Measurements from ENCODE around the gene TMCC1. TPM values are rescaled to one million over a fixed set of nuclear protein-coding genes. Genes with fewer than 3 reads are reported as not detected.

Gene TMCC1
- total and polyA plus RNA-seq, 2 donors (not counting 3 experiments of a cell fraction or from before 2014, with no cell fraction given): 17.4 to 38.4 TPM

DNA sequence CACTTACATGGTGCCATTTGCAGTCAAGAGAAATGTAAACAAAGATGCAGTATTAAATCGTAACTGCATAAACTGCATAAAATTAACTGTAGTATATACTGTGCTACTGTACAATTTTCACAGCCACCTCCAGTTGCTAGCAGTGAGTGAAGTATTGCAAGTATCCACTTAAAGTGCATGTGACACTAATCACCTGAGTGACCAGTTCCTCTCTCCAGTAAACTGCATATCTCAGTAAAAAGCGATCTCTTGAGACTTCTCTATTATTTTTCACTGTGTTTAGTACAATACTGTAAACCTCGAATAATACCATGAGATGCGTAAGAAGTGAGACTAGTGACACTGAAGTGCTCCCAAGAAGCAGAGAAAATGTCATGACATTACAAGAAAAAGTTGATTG is 175.3 kb downstream of the TMCC1 start:
- ChIA-PET CTCF (no interaction called here), POLR2A (no interaction called here)
- Histone ChIP-seq H3K9me1 (replicated peaks; ENCODE audit: control insufficient read depth, extremely low read depth, insufficient read depth, low read length) (no peaks in the 10 kb centered on the region), H4K20me1 (replicated peaks; ENCODE audit: control insufficient read depth, extremely low read depth, insufficient read depth, low read length) (peaks cover 2% of the 10 kb centered on the region), H3K9me3 (replicated peaks; ENCODE audit: control insufficient read depth, insufficient read depth, low read length) (no peaks in the 10 kb centered on the region), H3K27ac (ENCODE audit: insufficient read depth, low read depth, low read length) (no peak overlapping the region), H3K79me2 (ENCODE audit: control insufficient read depth, insufficient read depth, low read length) (no peaks in the 10 kb centered on the region), H3K4me3 (replicated peaks in 1 of 3; ENCODE audit: insufficient read depth in 1 of 3, low read depth in 1 of 3, low read length in 3 of 3) (no peak overlapping the region), H2AFZ (ENCODE audit: low read depth, low read length) (no peak overlapping the region), H3K27me3 (ENCODE audit: control insufficient read depth in 2 of 2, insufficient read depth in 2 of 2, low read length in 2 of 2) (no peaks in the 10 kb centered on the region), H3K4me2 (ENCODE audit: insufficient read depth, low read length) (no peak overlapping the region), H3K36me3 (ENCODE audit: control insufficient read depth in 2 of 2, extremely low read depth in 1 of 2, insufficient read depth in 2 of 2, low read length in 2 of 2) (no peaks in the 10 kb centered on the region), H3K9ac (replicated peaks; ENCODE audit: extremely low read depth, insufficient read depth, low read length) (no peak overlapping the region), H3K4me1 (ENCODE audit: control insufficient read depth, extremely low read depth, insufficient read depth, low read length) (no peaks in the 10 kb centered on the region)
- dilution Hi-C loops (cut with MboI; ENCODE audit: extremely low pct_ligation_motif_present, low sequenced_read_pairs) (no loop called here), intact Hi-C loops (cut with micrococcal nuclease) (no loop called here)
- FAIRE-seq (no peak), DNase-seq (ENCODE audit: low read depth, low spot score) (no peak)
- TF ChIP-seq GATA2 (IDR thresholded peaks at IDR 0.05; ENCODE audit: insufficient read depth, insufficient read length, low read depth, low read length): no peak
- TF ChIP-seq EZH2 (IDR thresholded peaks at IDR 0.05; ENCODE audit: borderline replicate concordance, low read depth, low read length, severe bottlenecking): no peak
- no peak for TF ChIP-seq FOS (IDR thresholded peaks at IDR 0.05; ENCODE audit: borderline replicate concordance, insufficient read depth, low read length)
- TF ChIP-seq, protein P1, sequence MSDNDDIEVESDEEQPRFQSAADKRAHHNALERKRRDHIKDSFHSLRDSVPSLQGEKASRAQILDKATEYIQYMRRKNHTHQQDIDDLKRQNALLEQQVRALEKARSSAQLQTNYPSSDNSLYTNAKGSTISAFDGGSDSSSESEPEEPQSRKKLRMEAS (IDR thresholded peaks at IDR 0.05; ENCODE audit: insufficient read depth, insufficient read length): no peak
- no peak for TF ChIP-seq JUN (IDR thresholded peaks at IDR 0.05; ENCODE audit: borderline replicate concordance, insufficient read depth, insufficient read length, low read depth)
- no peak for TF ChIP-seq POLR2A (IDR thresholded peaks at IDR 0.05; ENCODE audit: low read depth, low read length)
- no peak for TF ChIP-seq MYC (IDR thresholded peaks at IDR 0.05; ENCODE audit: low read depth, low read length)
- TF ChIP-seq POLR2AphosphoS5 (IDR thresholded peaks at IDR 0.05; ENCODE audit: insufficient read depth, low read depth, low read length): no peak
- TF ChIP-seq, protein P2, sequence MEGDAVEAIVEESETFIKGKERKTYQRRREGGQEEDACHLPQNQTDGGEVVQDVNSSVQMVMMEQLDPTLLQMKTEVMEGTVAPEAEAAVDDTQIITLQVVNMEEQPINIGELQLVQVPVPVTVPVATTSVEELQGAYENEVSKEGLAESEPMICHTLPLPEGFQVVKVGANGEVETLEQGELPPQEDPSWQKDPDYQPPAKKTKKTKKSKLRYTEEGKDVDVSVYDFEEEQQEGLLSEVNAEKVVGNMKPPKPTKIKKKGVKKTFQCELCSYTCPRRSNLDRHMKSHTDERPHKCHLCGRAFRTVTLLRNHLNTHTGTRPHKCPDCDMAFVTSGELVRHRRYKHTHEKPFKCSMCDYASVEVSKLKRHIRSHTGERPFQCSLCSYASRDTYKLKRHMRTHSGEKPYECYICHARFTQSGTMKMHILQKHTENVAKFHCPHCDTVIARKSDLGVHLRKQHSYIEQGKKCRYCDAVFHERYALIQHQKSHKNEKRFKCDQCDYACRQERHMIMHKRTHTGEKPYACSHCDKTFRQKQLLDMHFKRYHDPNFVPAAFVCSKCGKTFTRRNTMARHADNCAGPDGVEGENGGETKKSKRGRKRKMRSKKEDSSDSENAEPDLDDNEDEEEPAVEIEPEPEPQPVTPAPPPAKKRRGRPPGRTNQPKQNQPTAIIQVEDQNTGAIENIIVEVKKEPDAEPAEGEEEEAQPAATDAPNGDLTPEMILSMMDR (IDR thresholded peaks at IDR 0.05; ENCODE audit: extremely low read depth in 1 of 2, insufficient read depth in 1 of 2, low read depth in 1 of 2, low read length in 2 of 2): no peak
- no TSS peak for BruUV-seq (replicated peaks)
